Esophagus squamous epithelium (tissue), 5 donors: ENCODE results near the gene LMOD1. TPM values are rescaled to one million over a fixed set of nuclear protein-coding genes. Genes with fewer than 3 reads are reported as not detected.

Experiments used
- DNase-seq: peaks from one replicate; lab custom pipeline; 2025; lab: John Stamatoyannopoulos, UW
- H3K27ac ChIP-seq, 4 donors: fragments of 200-600 bp; sonication (generic); one replicate each; pipeline ENCODE4 v1.5.1; 2016 to 2019; ENCODE audit warnings: mild to moderate bottlenecking in 1 of 4
- H3K27me3 ChIP-seq, 4 donors: fragments of 200-600 bp; sonication (generic); 1 replicate in 3 of 4; 2 replicates in 1 of 4; pipeline versions ENCODE4 v1.5.1 to v1.6.0; 2017 to 2021; ENCODE audit warnings: antibody characterized with exemption in 1 of 4
- H3K36me3 ChIP-seq, 3 donors: fragments of 200-600 bp; sonication (generic); one replicate each; pipeline ENCODE4 v1.5.1; 2016 to 2019
- H3K4me1 ChIP-seq, 3 donors: fragments of 200-600 bp; sonication (generic); one replicate each; pipeline ENCODE4 v1.5.1; 2017 to 2019
- H3K4me3 ChIP-seq, 4 donors: fragments of 200-600 bp; sonication (generic); 1 replicate in 3 of 4; 2 replicates in 1 of 4; pipeline ENCODE4 v1.5.1; 2016 to 2019; ENCODE audit warnings: mild to moderate bottlenecking in 2 of 4, moderate library complexity in 1 of 4
- H3K9me3 ChIP-seq, 3 donors: fragments of 200-600 bp; sonication (generic); one replicate each; pipeline ENCODE4 v1.5.1; 2016 to 2019
- CTCF ChIP-seq, 6 experiments: fragments of 450-650 bp in 4 of 6; fragments of 200-600 bp in 2 of 6; sonication (generic) in 2 of 6; IDR thresholded peaks; one replicate each; pipeline ENCODE4 v1.5.1; 2016 to 2019; ENCODE audit warnings: antibody characterized with exemption in 6 of 6, mild to moderate bottlenecking in 4 of 6, moderate library complexity in 4 of 6
- POLR2A ChIP-seq, 4 donors: fragments of 450-650 bp; IDR thresholded peaks; one replicate each; pipeline ENCODE4 v1.6.1; 2017; ENCODE audit warnings: antibody characterized with exemption in 4 of 4, mild to moderate bottlenecking in 4 of 4, moderate library complexity in 3 of 4
- WGBS, 2 donors: methylation state at CpG; one replicate each; pipeline ENCODE4 v1.1.5; 2018; 5-methylcytosine and 5-hydroxymethylcytosine counted together
- intact Hi-C: fragments of 100-400 bp; cut with DNase I; formaldehyde crosslinking; loops from one replicate; pipeline ENCODE4 v1.15.0; 2022
- total RNA-seq, 4 donors: library from RNA; depleted of rRNA; stranded (reverse); fragments of >200 nt; gene quantifications; one replicate each; pipeline ENCODE4 v1.1.0, GENCODE V29; 2016
- donor health status: DM: yes; HTN: yes; CAD: no.

Gene LMOD1
- total RNA-seq, 4 donors from 2014 or later = 8.3 to 157 (median 38.6) TPM

GRCh38 chr1:201958348-201958747 is 12.0 kb upstream of the LMOD1 start:
- no peak for DNase-seq
- 83 to 85% methylated on average over 5 of the region's 5 CpGs for WGBS, 2 donors
- intact Hi-C loops = no loop called here
- H3K9me3 ChIP-seq = no peaks in the 10 kb centered on the region
- no peaks in the 10 kb centered on the region for H3K27me3 ChIP-seq
- peaks cover 0 to 64% (median 28%) of the 10 kb centered on the region in 3 donors for H3K36me3 ChIP-seq
- peaks cover 10 to 20% (median 12%) of the 10 kb centered on the region in 3 donors for H3K4me1 ChIP-seq
- H3K27ac ChIP-seq = no peak overlapping the region
- H3K4me3 ChIP-seq = no peak overlapping the region
- TF ChIP-seq CTCF (IDR thresholded peaks at IDR 0.05) (no peak), POLR2A (IDR thresholded peaks at IDR 0.05) (no peak)

GRCh38 chr1:201955729-201956143 is 9.4 kb upstream of the LMOD1 start:
- Histone ChIP-seq H3K27me3 (no peaks in the 10 kb centered on the region), H3K4me3 (peak overlapping the region; percentile 64 to 91 (median 76)), H3K9me3 (no peaks in the 10 kb centered on the region), H3K27ac (peak overlapping the region; percentile 88 to 94 (median 90)), H3K4me1 (peaks cover 10 to 20% (median 12%) of the 10 kb centered on the region in 3 donors), H3K36me3 (peaks cover 0 to 38% (median 14%) of the 10 kb centered on the region in 3 donors)
- DNase-seq = no peak
- 0 to 1% methylated on average over 4 to 13 of the region's 17 CpGs for WGBS, 2 donors
- TF ChIP-seq CTCF (IDR thresholded peaks at IDR 0.05) (no peak), POLR2A (IDR thresholded peaks at IDR 0.05) (no peak)
- intact Hi-C loops = no loop called here

GRCh38 chr1:201955009-201955728 is 8.8 kb upstream of the LMOD1 start, which contains the start of gene TIMM17A:
Gene TIMM17A, plus strand, starts transcription at chr1:201955503. Its CDS starts 24 bp downstream, at chr1:201955527.
- H3K27me3 ChIP-seq = no peaks in the 10 kb centered on the region
- whole genome bisulfite sequencing, 2 donors = 0 to 1% methylated on average over 27 to 35 of the region's 43 CpGs
- intact Hi-C loops = no loop called here
- TF ChIP-seq POLR2A (IDR thresholded peaks at IDR 0.05) (peak in 3 of 4 donors; percentile 51 to 89 (median 76)), CTCF (IDR thresholded peaks at IDR 0.05) (no peak)
- no peaks in the 10 kb centered on the region for H3K9me3 ChIP-seq
- H3K36me3 ChIP-seq = peaks cover 0 to 32% (median 12%) of the 10 kb centered on the region in 3 donors
- peak within 1 kb of the TSS; percentile 88 to 94 (median 90) for H3K27ac ChIP-seq
- peak; percentile 86 for DNase-seq
- peak within 1 kb of the TSS; percentile 64 to 91 (median 76) for H3K4me3 ChIP-seq
- H3K4me1 ChIP-seq = peaks cover 10 to 20% (median 12%) of the 10 kb centered on the region in 3 donors

GRCh38 chr1:201954263-201955008 is 8.1 kb upstream of the LMOD1 start:
- Histone ChIP-seq H3K27ac (peak overlapping the region; percentile 88 to 94 (median 90)), H3K9me3 (no peaks in the 10 kb centered on the region), H3K27me3 (no peaks in the 10 kb centered on the region), H3K36me3 (peaks cover 0 to 25% (median 12%) of the 10 kb centered on the region in 3 donors), H3K4me1 (peaks cover 10 to 20% (median 12%) of the 10 kb centered on the region in 3 donors), H3K4me3 (peak overlapping the region; percentile 64 to 91 (median 76))
- intact Hi-C loops = no loop called here
- WGBS, 2 donors = 51 to 54% methylated on average over 22 to 24 of the region's 24 CpGs
- DNase-seq = no peak
- no peak for TF ChIP-seq CTCF (IDR thresholded peaks at IDR 0.05)
